Prostate gland (tissue), 2 donors: Measurements from ENCODE around the gene PIK3CA.

Experiments used
- POLR2AphosphoS5 ChIP-seq: sonication (generic); formaldehyde crosslinking; IDR thresholded peaks from one replicate; pipeline ENCODE4 v1.6.1; 2017; ENCODE audit warnings: antibody characterized with exemption
- TF ChIP-seq, protein P1 (sequence below), 4 experiments: fragments of 200-600 bp in 2 of 4; fragments of 450-650 bp in 2 of 4; sonication (generic) in 2 of 4; IDR thresholded peaks; 1 replicate in 3 of 4; 2 replicates in 1 of 4; pipeline ENCODE4 v1.5.1; 2016 to 2019; ENCODE audit warnings: antibody characterized with exemption in 4 of 4, mild to moderate bottlenecking in 2 of 4, moderate library complexity in 2 of 4

GRCh38 chr3:179247289-179248015 is 99.3 kb downstream of the PIK3CA start:
- no peak for TF ChIP-seq POLR2AphosphoS5
- TF ChIP-seq, protein P1, sequence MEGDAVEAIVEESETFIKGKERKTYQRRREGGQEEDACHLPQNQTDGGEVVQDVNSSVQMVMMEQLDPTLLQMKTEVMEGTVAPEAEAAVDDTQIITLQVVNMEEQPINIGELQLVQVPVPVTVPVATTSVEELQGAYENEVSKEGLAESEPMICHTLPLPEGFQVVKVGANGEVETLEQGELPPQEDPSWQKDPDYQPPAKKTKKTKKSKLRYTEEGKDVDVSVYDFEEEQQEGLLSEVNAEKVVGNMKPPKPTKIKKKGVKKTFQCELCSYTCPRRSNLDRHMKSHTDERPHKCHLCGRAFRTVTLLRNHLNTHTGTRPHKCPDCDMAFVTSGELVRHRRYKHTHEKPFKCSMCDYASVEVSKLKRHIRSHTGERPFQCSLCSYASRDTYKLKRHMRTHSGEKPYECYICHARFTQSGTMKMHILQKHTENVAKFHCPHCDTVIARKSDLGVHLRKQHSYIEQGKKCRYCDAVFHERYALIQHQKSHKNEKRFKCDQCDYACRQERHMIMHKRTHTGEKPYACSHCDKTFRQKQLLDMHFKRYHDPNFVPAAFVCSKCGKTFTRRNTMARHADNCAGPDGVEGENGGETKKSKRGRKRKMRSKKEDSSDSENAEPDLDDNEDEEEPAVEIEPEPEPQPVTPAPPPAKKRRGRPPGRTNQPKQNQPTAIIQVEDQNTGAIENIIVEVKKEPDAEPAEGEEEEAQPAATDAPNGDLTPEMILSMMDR (IDR thresholded peaks at IDR 0.05): no peak
